ENCODE measurements around the gene FAM163B.

DNA sequence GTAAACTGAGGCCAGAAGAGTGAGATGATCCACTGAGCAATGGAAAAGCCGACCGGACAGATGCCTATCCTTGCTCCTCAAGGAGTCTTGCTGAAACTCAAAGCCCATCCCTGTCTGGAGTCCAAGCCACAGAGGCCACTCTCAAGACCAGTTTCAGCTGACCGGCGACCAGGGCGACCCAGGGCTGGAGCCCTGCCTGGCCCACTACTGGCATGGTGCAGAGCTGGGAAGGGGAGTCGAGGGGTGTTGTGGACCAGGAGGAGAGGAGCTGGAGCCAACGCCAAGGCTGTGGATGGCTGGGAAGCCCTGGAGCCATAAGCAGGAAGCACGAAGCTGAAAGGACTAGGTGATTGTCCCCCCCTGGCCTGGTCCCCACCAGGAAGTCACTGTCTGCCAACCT is 22.1 kb downstream of the FAM163B start:
- TF ChIP-seq POLR2A (IDR thresholded peaks at IDR 0.05) = no peak
- TF ChIP-seq, protein P1, sequence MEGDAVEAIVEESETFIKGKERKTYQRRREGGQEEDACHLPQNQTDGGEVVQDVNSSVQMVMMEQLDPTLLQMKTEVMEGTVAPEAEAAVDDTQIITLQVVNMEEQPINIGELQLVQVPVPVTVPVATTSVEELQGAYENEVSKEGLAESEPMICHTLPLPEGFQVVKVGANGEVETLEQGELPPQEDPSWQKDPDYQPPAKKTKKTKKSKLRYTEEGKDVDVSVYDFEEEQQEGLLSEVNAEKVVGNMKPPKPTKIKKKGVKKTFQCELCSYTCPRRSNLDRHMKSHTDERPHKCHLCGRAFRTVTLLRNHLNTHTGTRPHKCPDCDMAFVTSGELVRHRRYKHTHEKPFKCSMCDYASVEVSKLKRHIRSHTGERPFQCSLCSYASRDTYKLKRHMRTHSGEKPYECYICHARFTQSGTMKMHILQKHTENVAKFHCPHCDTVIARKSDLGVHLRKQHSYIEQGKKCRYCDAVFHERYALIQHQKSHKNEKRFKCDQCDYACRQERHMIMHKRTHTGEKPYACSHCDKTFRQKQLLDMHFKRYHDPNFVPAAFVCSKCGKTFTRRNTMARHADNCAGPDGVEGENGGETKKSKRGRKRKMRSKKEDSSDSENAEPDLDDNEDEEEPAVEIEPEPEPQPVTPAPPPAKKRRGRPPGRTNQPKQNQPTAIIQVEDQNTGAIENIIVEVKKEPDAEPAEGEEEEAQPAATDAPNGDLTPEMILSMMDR (IDR thresholded peaks at IDR 0.05) = no peak
